H1 (cell line): ENCODE data around the gene HARS2. TPM values are rescaled to one million over a fixed set of nuclear protein-coding genes. Genes with fewer than 3 reads are reported as not detected.

ENCODE experiments used
- BACH1 ChIP-seq: IDR thresholded peaks from 2 replicates; pipeline ENCODE4 v1.6.1; 2012; ENCODE audit warnings: low read length, improper control_type of control experiment
- CBX8 ChIP-seq: fragments of 300-800, 300-1000 bp; sonication (generic); IDR thresholded peaks from 2 replicates; pipeline ENCODE4 v1.7.1; 2016; ENCODE audit warnings: low read depth, low read length, borderline replicate concordance
- MAX ChIP-seq: IDR thresholded peaks from 2 replicates; pipeline ENCODE4 v1.6.1; 2012; ENCODE audit warnings: inconsistent platforms
- RAD21 ChIP-seq, 2 experiments: IDR thresholded peaks in 1 of 2; conservative IDR thresholded peaks in 1 of 2; 2 replicates each; pipeline ENCODE4 v1.6.1; 2011; ENCODE audit warnings: low read depth in 2 of 2, low read length in 2 of 2, improper control_type of control experiment in 1 of 2, inconsistent platforms in 1 of 2, mild to moderate bottlenecking in 1 of 2, moderate library complexity in 1 of 2
- RBBP5 ChIP-seq: IDR thresholded peaks from 2 replicates; pipeline ENCODE4 v1.7.1; 2012; ENCODE audit warnings: low read depth, mild to moderate bottlenecking, inconsistent platforms, low read length, moderate library complexity, borderline replicate concordance
- RXRA ChIP-seq: IDR thresholded peaks from 2 replicates; pipeline ENCODE4 v1.6.1; 2011; ENCODE audit warnings: low read depth, mild to moderate bottlenecking, low read length, moderate library complexity; ENCODE audit not compliant: insufficient read depth
- polyA plus RNA-seq, 7 experiments: library from polyadenylated mRNA; depleted of rRNA in 3 of 7; stranded (reverse) in 5 of 7; unstranded in 2 of 7; fragments of >200 nt in 5 of 7; fragments of 200-250 nt in 2 of 7; gene quantifications; 1 replicate in 5 of 7; 2 replicates in 1 of 7; 4 replicates in 1 of 7; pipeline versions ENCODE4 v1.2.1 to v1.2.3, GENCODE V29; 2011 to 2013; ENCODE audit warnings: missing spikeins in 2 of 7, mixed read lengths in 2 of 7
- total RNA-seq: library from RNA; stranded (reverse); fragmentation: NEBNext Ultra II Directional; extraction: Animal tissue kit (Norgen Biotek cat#: 25700); gene quantifications from 2 replicates; pipeline ENCODE4 v1.2.1, GENCODE V29; 2021
- TF ChIP-seq, protein P1 (sequence below): IDR thresholded peaks from 2 replicates; pipeline ENCODE4 v1.6.1; 2012; ENCODE audit warnings: inconsistent platforms

HARS2 gene
- total and polyA plus RNA-seq, 2 of the 8 experiments (the other 6 are each of a cell fraction or from before 2014, with no cell fraction given) = 16.1 to 23.1 TPM

DNA sequence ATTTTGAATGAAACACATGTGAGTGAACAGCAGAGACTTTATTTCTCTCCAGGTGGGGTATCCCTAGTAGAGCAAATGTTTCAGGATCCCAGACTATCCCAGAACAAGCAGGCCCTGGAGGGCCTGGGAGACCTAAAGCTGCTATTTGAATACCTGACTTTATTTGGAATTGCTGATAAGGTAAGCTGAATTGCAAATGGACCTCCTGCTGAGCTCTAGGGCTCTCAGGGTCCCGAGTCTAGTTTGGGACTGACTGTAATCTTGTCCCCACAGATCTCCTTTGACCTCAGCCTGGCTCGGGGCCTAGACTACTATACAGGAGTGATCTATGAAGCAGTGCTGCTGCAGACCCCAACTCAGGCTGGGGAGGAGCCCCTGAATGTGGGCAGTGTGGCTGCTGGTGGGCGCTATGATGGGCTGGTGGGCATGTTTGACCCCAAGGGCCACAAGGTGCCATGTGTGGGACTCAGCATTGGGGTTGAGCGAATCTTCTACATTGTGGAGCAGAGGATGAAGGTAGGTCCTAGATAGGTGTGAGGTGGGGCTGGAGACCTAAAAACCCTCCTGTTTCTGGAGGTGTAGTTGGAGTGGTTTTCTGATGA, 5.7 kb downstream of the HARS2 start (continued):
- TF ChIP-seq RXRA (no peak), BACH1 (no peak), RBBP5 (no peak), CBX8 (no peak), RAD21 (IDR thresholded peaks at IDR 0.05 in 1 of 2, conservative IDR thresholded peaks at IDR 0.05 in 1 of 2; ENCODE audit: low read depth in 2 of 2, low read length in 2 of 2) (no peak), MAX (no peak)
- TF ChIP-seq, protein P1, sequence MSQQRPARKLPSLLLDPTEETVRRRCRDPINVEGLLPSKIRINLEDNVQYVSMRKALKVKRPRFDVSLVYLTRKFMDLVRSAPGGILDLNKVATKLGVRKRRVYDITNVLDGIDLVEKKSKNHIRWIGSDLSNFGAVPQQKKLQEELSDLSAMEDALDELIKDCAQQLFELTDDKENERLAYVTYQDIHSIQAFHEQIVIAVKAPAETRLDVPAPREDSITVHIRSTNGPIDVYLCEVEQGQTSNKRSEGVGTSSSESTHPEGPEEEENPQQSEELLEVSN = no peak
